Measurements from ENCODE around the gene PCNX3. TPM values are rescaled to one million over a fixed set of nuclear protein-coding genes. Genes with fewer than 3 reads are reported as not detected.
A peak's percentile ranks its signal among the peaks of the same experiment; 100 is the strongest.
"Not testable (repeated sequence)": the region's sequence is repeated elsewhere in the genome, so short reads cannot be mapped to it uniquely, and the experiment has no call there.

The PCNX3 gene
- total and polyA plus RNA-seq, 5 donors: 10.2 to 17.2 (median 13.9) TPM

- peaks cover 2% of the 10 kb centered on the region for H3K4me1 ChIP-seq (ENCODE audit: control insufficient read depth, insufficient read depth, low read length)
- no peak overlapping the region for H3K27ac ChIP-seq (ENCODE audit: low read length)
- intact Hi-C loops (cut with DNase I): loop anchor here in 1 of 4 donors (10.0 kb wide), 1 partner anchor 180 kb away; no protein-coding TSS in a partner anchor
- no peaks in the 10 kb centered on the region for H3K9me3 ChIP-seq (ENCODE audit: control insufficient read depth, low read length)
- peak in 1 of 3 donors; percentile 66 for DNase-seq
- WGBS: 93% methylated on average over 46 of the region's 46 CpGs
- H3K27me3 ChIP-seq (ENCODE audit: control insufficient read depth, insufficient read depth): no peaks in the 10 kb centered on the region
- no peak for ATAC-seq
- no peak overlapping the region for H3K4me3 ChIP-seq (ENCODE audit: low read length)
Measured at GRCh38 chr11:65634905-65635731, 19.5 kb downstream of the PCNX3 start.

- Histone ChIP-seq H3K27me3 (ENCODE audit: control insufficient read depth, insufficient read depth) (no peaks in the 10 kb centered on the region), H3K27ac (ENCODE audit: low read length) (no peak overlapping the region), H3K4me1 (ENCODE audit: control insufficient read depth, insufficient read depth, low read length) (peaks cover 2% of the 10 kb centered on the region), H3K4me3 (ENCODE audit: low read length) (no peak overlapping the region), H3K9me3 (ENCODE audit: control insufficient read depth, low read length) (no peaks in the 10 kb centered on the region)
- intact Hi-C loops (cut with DNase I): loop anchor here in 1 of 4 donors (10.0 kb wide), 1 partner anchor 178 kb away; no protein-coding TSS in a partner anchor
- DNase-seq (peak in 1 of 3 donors; percentile 63), ATAC-seq (no peak)
- 93% methylated on average over 28 of the region's 28 CpGs for WGBS
Measured at GRCh38 chr11:65636108-65637031, 20.8 kb downstream of the PCNX3 start.

- ATAC-seq: no peak
- H3K9me3 ChIP-seq (ENCODE audit: control insufficient read depth, low read length): no peaks in the 10 kb centered on the region
- H3K27ac ChIP-seq (ENCODE audit: low read length): no peak overlapping the region
- peaks cover 2% of the 10 kb centered on the region for H3K4me1 ChIP-seq (ENCODE audit: control insufficient read depth, insufficient read depth, low read length)
- no peak overlapping the region for H3K4me3 ChIP-seq (ENCODE audit: low read length)
- no peaks in the 10 kb centered on the region for H3K27me3 ChIP-seq (ENCODE audit: control insufficient read depth, insufficient read depth)
- WGBS: 86% methylated on average over 3 of the region's 3 CpGs
- intact Hi-C loops (cut with DNase I): loop anchor here in 1 of 4 donors (10.0 kb wide), 1 partner anchor 178 kb away; no protein-coding TSS in a partner anchor
- peak in 1 of 3 donors; percentile 46 for DNase-seq
Measured at GRCh38 chr11:65637032-65637557, 21.5 kb downstream of the PCNX3 start.

- peak within 1 kb of the TSS; percentile 75 for H3K4me3 ChIP-seq (ENCODE audit: low read length)
- intact Hi-C loops (cut with DNase I): loop anchor here in 1 of 4 donors (10.0 kb wide), 1 partner anchor 177 kb away; no protein-coding TSS in a partner anchor
- DNase-seq (peak; percentile 81 to 92 (median 90)), ATAC-seq (peak; percentile 84 to 85)
- peak within 1 kb of the TSS; percentile 89 for H3K27ac ChIP-seq (ENCODE audit: low read length)
- WGBS: 3% methylated on average over 46 of the region's 46 CpGs
- H3K27me3 ChIP-seq (ENCODE audit: control insufficient read depth, insufficient read depth): no peaks in the 10 kb centered on the region
- no peaks in the 10 kb centered on the region for H3K9me3 ChIP-seq (ENCODE audit: control insufficient read depth, low read length)
- peaks cover 2% of the 10 kb centered on the region for H3K4me1 ChIP-seq (ENCODE audit: control insufficient read depth, insufficient read depth, low read length)
Measured at GRCh38 chr11:65637794-65638419, 22.3 kb downstream of the PCNX3 start, which contains the start of gene SIPA1. Gene SIPA1 (plus strand): TSS chr11:65638101. CDS start chr11:65640922, 2,821 bp downstream.

GRCh38 chr11:65639228-65639597 is 23.6 kb downstream of the PCNX3 start:
- not testable (repeated sequence) for H3K9me3 ChIP-seq (ENCODE audit: control insufficient read depth, low read length); H3K27ac ChIP-seq (ENCODE audit: low read length); H3K4me1 ChIP-seq (ENCODE audit: control insufficient read depth, insufficient read depth, low read length); H3K27me3 ChIP-seq (ENCODE audit: control insufficient read depth, insufficient read depth); DNase-seq; ATAC-seq; H3K4me3 ChIP-seq (ENCODE audit: low read length)
- intact Hi-C loops (cut with DNase I): loop anchor here in 1 of 4 donors (10.0 kb wide), 1 partner anchor 176 kb away; no protein-coding TSS in a partner anchor
- 89% methylated on average over 9 of the region's 9 CpGs for WGBS

GRCh38 chr11:65639623-65640482 is 24.3 kb downstream of the PCNX3 start:
- Histone ChIP-seq H3K9me3 (ENCODE audit: control insufficient read depth, low read length) (no peaks in the 10 kb centered on the region), H3K4me3 (ENCODE audit: low read length) (no peak overlapping the region), H3K27me3 (ENCODE audit: control insufficient read depth, insufficient read depth) (no peaks in the 10 kb centered on the region), H3K4me1 (ENCODE audit: control insufficient read depth, insufficient read depth, low read length) (peaks cover 2% of the 10 kb centered on the region), H3K27ac (ENCODE audit: low read length) (peak overlapping the region; percentile 4)
- DNase-seq (peak in 2 of 3 donors; percentile 69 to 72), ATAC-seq (no peak)
- intact Hi-C loops (cut with DNase I): loop anchor here in 1 of 4 donors (10.0 kb wide), 1 partner anchor 175 kb away; no protein-coding TSS in a partner anchor
- WGBS: 55% methylated on average over 8 of the region's 8 CpGs

GRCh38 chr11:65640483-65641296 is 25.1 kb downstream of the PCNX3 start:
- no peak overlapping the region for H3K4me3 ChIP-seq (ENCODE audit: low read length)
- intact Hi-C loops (cut with DNase I): no loop called here
- no peaks in the 10 kb centered on the region for H3K27me3 ChIP-seq (ENCODE audit: control insufficient read depth, insufficient read depth)
- no peaks in the 10 kb centered on the region for H3K9me3 ChIP-seq (ENCODE audit: control insufficient read depth, low read length)
- peaks cover 2% of the 10 kb centered on the region for H3K4me1 ChIP-seq (ENCODE audit: control insufficient read depth, insufficient read depth, low read length)
- ATAC-seq (peak in 1 of 2 donors; percentile 1), DNase-seq (peak in 2 of 3 donors; percentile 77 to 85)
- H3K27ac ChIP-seq (ENCODE audit: low read length): peak overlapping the region; percentile 4
- 72% methylated on average over 35 of the region's 35 CpGs for WGBS

- no peak overlapping the region for H3K4me3 ChIP-seq (ENCODE audit: low read length)
- WGBS: 84% methylated on average over 16 of the region's 16 CpGs
- H3K27me3 ChIP-seq (ENCODE audit: control insufficient read depth, insufficient read depth): no peaks in the 10 kb centered on the region
- peak in 1 of 3 donors; percentile 53 for DNase-seq
- intact Hi-C loops (cut with DNase I): no loop called here
- no peak overlapping the region for H3K27ac ChIP-seq (ENCODE audit: low read length)
- ATAC-seq: no peak
- peaks cover 2% of the 10 kb centered on the region for H3K4me1 ChIP-seq (ENCODE audit: control insufficient read depth, insufficient read depth, low read length)
- H3K9me3 ChIP-seq (ENCODE audit: control insufficient read depth, low read length): no peaks in the 10 kb centered on the region
Measured at GRCh38 chr11:65641297-65642013, 25.9 kb downstream of the PCNX3 start.
